ENCODE data around the gene PRTFDC1. TPM values are rescaled to one million over a fixed set of nuclear protein-coding genes. Genes with fewer than 3 reads are reported as not detected.

PRTFDC1 gene
- total and polyA plus RNA-seq, 2 of the 8 experiments (the other 6 are each of a cell fraction or from before 2014, with no cell fraction given), result 5.9 to 6.6 TPM

DNA sequence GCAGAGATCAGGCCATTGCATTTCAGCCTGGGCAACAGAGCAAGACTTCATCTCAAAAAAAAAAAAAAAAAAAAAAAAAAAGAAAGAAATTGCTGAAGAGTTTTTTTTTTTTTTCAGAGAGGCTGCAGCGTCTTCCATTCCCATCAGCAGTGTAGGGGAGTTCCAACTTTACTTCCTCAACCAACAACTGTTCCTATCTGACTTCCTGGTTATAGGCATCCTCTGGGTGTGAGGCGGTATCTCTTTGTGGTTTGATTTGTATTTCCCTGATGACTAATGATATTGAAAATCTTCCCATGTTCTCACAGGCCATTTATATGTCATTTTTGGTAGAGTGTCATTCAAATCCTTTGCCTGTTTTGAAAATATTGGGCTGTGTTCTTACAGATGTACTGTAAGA lies 40.2 kb downstream of the PRTFDC1 start:
- CTCF ChIA-PET (ENCODE audit: partially characterized antibody), result interaction anchor here (1.3 kb wide), 1 partner anchor 9 kb away, joined by 3 read pairs; no protein-coding TSS in a partner anchor
- no peak overlapping the region for H3K23ac ChIP-seq (ENCODE audit: insufficient read length)

More for the DNA sequence above, 40.2 kb downstream of the PRTFDC1 start:
- Histone ChIP-seq H4K91ac (replicated peaks; ENCODE audit: insufficient read length, low read length) (no peak overlapping the region), H2AK5ac (ENCODE audit: low read depth, low read length) (no peak overlapping the region), H2BK20ac (ENCODE audit: low read length) (no peak overlapping the region), H3K36me3 (ENCODE audit: control insufficient read depth in 2 of 4, insufficient read depth in 4 of 4, low read length in 3 of 4) (no peaks in the 10 kb centered on the region), H3K18ac (ENCODE audit: extremely low read depth, low read length) (no peak overlapping the region), H3K14ac (ENCODE audit: insufficient read length) (no peak overlapping the region), H2BK5ac (ENCODE audit: low read depth, low read length) (no peak overlapping the region), H3K27me3 (replicated peaks in 1 of 4; ENCODE audit: control insufficient read depth in 3 of 4, extremely low read depth in 1 of 4, insufficient read depth in 3 of 4, low read length in 3 of 4) (no peaks in the 10 kb centered on the region), H3K9me3 (ENCODE audit: insufficient read depth in 2 of 2, low read depth in 1 of 2, low read length in 1 of 2) (no peaks in the 10 kb centered on the region), H3K4me1 (replicated peaks in 1 of 4; ENCODE audit: control insufficient read depth in 3 of 4, insufficient read depth in 4 of 4, low read length in 3 of 4) (no peaks in the 10 kb centered on the region), H3K23me2 (ENCODE audit: low read depth, low read length) (no peaks in the 10 kb centered on the region), H4K5ac (ENCODE audit: insufficient read length, low read depth, low read length) (no peak overlapping the region), H2AFZ (ENCODE audit: low read length) (no peak overlapping the region), H2BK12ac (ENCODE audit: low read depth, low read length) (no peak overlapping the region), H3K4me3 (ENCODE audit: extremely low read depth in 1 of 4, insufficient read depth in 2 of 4, low read depth in 3 of 4, low read length in 4 of 4) (no peak overlapping the region), H3K4me2 (ENCODE audit: insufficient read depth in 1 of 2, low read depth in 2 of 2, low read length in 2 of 2) (no peak overlapping the region), H3K79me1 (ENCODE audit: low read depth, low read length) (no peaks in the 10 kb centered on the region), H3K56ac (replicated peaks; ENCODE audit: insufficient read length, low read depth, low read length) (no peak overlapping the region), H3K79me2 (ENCODE audit: control insufficient read depth in 1 of 2, insufficient read depth in 2 of 2, low read length in 2 of 2) (no peaks in the 10 kb centered on the region), H4K8ac (ENCODE audit: extremely low read depth, insufficient read depth, low read length) (no peak overlapping the region), H2BK15ac (ENCODE audit: low read length) (no peak overlapping the region), H3K4ac (replicated peaks; ENCODE audit: insufficient read length, low read depth, low read length) (no peak overlapping the region), H3K9ac (replicated peaks in 1 of 4; ENCODE audit: extremely low read depth in 1 of 4, low read depth in 3 of 4, low read length in 3 of 4) (no peak overlapping the region), H4K20me1 (replicated peaks in 1 of 2; ENCODE audit: control insufficient read depth in 1 of 2, insufficient read depth in 2 of 2, low read length in 2 of 2) (no peaks in the 10 kb centered on the region), H2BK120ac (replicated peaks; ENCODE audit: low read depth, low read length) (no peak overlapping the region), H3K27ac (ENCODE audit: low read depth, low read length) (no peak overlapping the region)
- WGBS, 2 experiments (ENCODE audit: extremely low coverage in 1 of 2, insufficient coverage in 1 of 2, insufficient read length in 1 of 2, insufficient replicate concordance in 2 of 2, low coverage in 1 of 2, low lambda C conversion rate in 2 of 2, missing lambda C conversion rate in 1 of 2), result 96% methylated on average over 2 of the region's 2 CpGs; no CpG with 5 or more reads in 1 of the 2 experiments
- POLR2A ChIA-PET (ENCODE audit: partially characterized antibody), result no interaction called here
- no peak for DNase-seq (ENCODE audit: low read depth in 1 of 2, low spot score in 2 of 2)
- no peak for TF ChIP-seq POU5F1 (IDR thresholded peaks at IDR 0.05; ENCODE audit: low read depth, low read length)
- TF ChIP-seq SIN3A (conservative IDR thresholded peaks at IDR 0.05 in 1 of 2, IDR thresholded peaks at IDR 0.05 in 1 of 2; ENCODE audit: low read depth in 1 of 2, low read length in 2 of 2), result no peak
- TF ChIP-seq CEBPB (IDR thresholded peaks at IDR 0.05; ENCODE audit: low read depth, low read length), result no peak
- no peak for TF ChIP-seq SIX5 (IDR thresholded peaks at IDR 0.05; ENCODE audit: low read depth, low read length)
- no peak for TF ChIP-seq TEAD4 (IDR thresholded peaks at IDR 0.05; ENCODE audit: low read depth, low read length)
- TF ChIP-seq, protein P1, sequence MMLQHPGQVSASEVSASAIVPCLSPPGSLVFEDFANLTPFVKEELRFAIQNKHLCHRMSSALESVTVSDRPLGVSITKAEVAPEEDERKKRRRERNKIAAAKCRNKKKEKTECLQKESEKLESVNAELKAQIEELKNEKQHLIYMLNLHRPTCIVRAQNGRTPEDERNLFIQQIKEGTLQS (IDR thresholded peaks at IDR 0.05; ENCODE audit: insufficient read depth, low read depth, low read length), result no peak
- TF ChIP-seq EGR1 (IDR thresholded peaks at IDR 0.05; ENCODE audit: borderline replicate concordance, low read depth, low read length), result no peak
- TF ChIP-seq BACH1 (IDR thresholded peaks at IDR 0.05; ENCODE audit: low read length), result no peak
- TF ChIP-seq SRF (IDR thresholded peaks at IDR 0.05; ENCODE audit: low read depth, low read length), result no peak
- FAIRE-seq, result no peak

Data from H1 (cell line).